NCI-H2107 treated with DMSO at 0.1 percent for 48 hours (cell line): ENCODE results near the gene SLC18B1.
A peak's percentile ranks its signal among the peaks of the same experiment; 100 is the strongest.
"Not testable (repeated sequence)": the region's sequence is repeated elsewhere in the genome, so short reads cannot be mapped to it uniquely, and the experiment has no call there.

ENCODE experiments used
- DNase-seq: peaks from one replicate; lab custom pipeline; 2025; ENCODE audit not compliant: unreplicated experiment; lab: John Stamatoyannopoulos, UW

The SLC18B1 gene

DNA sequence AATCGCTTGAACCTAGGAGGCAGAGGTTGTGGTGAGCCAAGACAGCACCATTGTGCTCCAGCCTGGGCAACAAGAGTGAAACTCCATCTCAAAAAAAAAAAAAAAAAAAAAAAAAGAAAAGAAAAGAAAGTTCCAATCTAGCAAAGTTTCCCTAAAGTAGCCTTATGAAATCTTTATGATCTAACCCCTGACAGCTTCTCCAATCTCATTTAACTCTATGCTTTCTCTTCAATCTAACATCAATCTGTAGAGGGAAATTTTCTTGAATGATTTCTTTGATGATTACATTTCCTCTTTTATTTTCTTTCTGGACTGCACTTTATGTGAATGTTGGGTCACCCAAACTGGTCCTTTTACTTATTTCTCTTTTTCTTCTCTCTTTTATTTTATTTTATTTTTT lies 2.2 kb upstream of the SLC18B1 start:
- DNase-seq, result no peak

GRCh38 chr6:132798869-132799538 lies 567 bp upstream of the SLC18B1 start:
- DNase-seq, result peak; percentile 83

- no peak for DNase-seq
Measured at GRCh38 chr6:132795461-132795860, 3.0 kb downstream of the SLC18B1 start.

DNA sequence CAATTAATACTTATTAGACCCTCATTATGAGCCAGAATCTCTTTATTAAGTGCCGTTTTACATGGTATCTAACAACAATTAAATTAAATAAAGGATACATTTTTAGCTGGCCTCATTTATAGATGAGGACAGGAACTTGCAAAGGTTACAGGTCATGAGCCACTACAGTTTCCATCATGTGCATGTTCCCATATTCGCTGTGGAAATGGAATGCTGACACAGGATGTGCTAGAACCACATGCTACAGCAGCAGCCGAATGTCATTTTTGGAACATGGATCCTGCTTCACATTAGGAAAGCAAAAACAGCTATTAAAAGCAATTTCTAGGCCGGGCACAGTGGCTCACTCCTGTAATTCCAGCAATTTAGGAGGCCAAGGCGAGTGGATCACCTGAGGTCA lies 5.9 kb downstream of the SLC18B1 start:
- DNase-seq, result no peak

DNA sequence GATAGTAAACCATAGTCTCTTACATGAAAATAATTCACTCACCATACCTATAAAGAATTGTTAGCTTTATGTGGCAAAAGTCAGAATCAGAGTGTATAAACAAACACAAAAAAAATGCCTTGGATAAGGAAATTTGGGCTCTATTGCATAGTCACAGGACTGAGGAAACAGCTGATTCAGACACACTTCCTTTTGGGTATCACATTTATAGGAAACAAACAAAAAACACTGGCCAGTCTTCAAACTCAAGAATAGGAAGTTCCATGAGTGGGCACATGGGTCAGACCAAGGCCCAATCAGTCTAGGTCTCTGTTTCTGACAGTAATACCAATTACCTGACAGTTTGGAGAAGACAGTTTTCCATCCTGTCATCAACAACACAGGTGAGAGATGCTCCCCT lies 8.0 kb downstream of the SLC18B1 start:
- DNase-seq, result no peak

DNA sequence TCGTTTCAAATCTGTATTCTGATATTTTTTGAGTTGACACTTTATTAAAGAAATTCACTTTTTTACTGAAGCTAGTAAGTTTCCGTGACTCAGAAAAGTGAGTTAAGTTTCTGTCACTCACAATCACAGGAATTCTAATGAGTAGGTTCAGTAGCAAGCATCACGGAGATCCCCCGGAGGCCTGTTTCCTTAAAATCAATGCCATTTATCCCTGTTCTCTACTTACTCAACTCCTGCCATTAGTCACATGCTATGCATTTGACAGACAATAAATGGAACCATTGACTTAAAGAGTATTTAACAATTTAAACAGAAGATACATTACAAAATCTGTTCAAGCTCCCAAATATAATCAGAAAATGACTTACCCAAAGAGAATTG lies 9.1 kb downstream of the SLC18B1 start:
- no peak for DNase-seq

DNA sequence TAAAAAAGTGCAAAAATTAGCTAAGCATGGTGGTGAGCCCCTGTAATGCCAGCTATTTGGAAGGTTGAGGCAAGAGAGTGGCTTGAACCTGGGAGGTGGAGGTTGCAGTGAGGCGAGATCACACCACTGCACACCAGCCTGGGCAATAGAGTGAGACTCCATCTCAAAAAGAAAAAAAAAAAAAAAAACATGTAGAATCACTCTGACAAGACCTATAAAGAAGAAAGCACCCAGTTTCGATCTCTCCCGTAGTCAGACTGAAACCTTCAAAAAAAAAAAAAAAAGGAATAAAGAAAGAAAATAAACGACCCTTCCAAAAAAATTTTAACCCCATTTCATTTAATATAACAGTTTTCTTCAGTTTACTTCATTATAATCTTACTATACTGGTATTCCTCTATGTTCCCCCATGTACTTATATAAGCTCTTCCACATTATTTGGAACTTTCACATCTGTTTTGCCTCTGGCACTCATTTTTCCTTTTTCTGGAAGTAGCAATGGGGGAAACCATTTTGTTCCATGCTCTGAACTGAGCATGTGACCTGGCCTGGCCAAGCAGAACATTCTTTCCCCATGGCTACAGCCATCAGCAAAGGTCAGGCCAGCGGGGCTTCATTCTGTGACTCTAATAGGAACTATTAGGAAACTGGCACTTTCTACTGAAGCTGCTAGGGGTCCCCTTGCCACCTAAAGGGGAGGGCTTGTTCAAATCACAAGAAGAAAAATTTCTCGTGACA lies 9.6 kb downstream of the SLC18B1 start:
- DNase-seq, result no peak

DNA sequence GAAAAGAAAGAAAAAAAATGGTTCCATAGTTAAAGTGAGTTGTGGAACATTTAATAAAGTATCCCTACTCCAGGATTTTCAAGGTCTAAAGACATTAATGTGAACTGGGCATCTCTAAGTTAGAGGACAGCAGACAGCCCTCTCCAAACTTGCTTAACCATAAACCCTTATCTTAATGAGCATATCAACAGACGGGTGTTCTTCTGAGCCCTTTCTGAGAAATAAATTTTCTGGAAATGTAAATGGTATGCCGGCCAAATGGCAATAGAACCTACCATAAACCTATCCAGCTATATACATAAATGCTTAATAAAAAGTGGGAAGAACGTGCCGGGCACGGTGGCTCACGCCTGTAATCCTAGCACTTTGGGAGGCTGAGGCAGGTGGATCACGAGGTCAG lies 12.5 kb downstream of the SLC18B1 start:
- no peak for DNase-seq

- DNase-seq, result no peak
Measured at GRCh38 chr6:132780770-132781371, 17.6 kb downstream of the SLC18B1 start.

- not testable (repeated sequence) for DNase-seq
Measured at GRCh38 chr6:132777881-132778280, 20.6 kb downstream of the SLC18B1 start.

- no peak for DNase-seq
Measured at GRCh38 chr6:132768051-132768517, 30.4 kb downstream of the SLC18B1 start.

DNA sequence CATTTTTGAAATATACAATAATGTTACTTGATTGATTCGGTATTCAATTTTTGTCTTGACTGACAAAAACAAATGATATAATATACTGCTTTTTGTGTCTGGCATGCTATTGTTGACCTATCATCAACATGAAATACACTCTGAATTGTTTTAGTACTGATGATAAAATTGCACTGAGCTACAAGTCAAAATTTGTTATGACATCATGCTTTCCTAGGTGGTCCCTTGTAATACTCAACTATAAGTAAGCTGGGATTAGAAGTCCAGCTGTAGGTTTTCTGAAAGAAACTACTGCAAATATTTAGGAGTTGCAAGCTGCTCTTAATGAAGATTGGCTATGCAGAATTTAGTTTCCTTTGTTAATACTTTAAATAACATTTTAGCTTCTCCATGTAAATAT lies 32.9 kb downstream of the SLC18B1 start:
- no peak for DNase-seq

DNA sequence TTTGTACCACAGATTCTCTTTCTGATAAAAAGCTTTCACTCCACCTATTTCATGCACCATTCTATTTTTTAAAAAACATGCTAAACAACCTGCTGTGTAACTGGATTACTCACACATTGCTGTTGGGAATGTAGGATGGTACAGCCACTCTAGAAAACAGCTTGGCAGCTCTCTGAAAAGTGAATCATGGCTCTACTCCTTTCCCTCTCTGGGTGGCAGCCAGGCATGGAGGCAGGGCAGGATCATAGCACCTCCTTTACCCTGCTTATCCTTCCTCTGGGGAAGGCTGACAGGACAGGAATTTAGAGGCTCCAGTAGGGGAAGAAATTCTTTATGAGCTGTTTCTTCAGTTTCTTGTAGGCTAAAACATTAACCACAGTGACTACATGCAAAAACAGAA lies 34.1 kb downstream of the SLC18B1 start:
- DNase-seq, result no peak

DNA sequence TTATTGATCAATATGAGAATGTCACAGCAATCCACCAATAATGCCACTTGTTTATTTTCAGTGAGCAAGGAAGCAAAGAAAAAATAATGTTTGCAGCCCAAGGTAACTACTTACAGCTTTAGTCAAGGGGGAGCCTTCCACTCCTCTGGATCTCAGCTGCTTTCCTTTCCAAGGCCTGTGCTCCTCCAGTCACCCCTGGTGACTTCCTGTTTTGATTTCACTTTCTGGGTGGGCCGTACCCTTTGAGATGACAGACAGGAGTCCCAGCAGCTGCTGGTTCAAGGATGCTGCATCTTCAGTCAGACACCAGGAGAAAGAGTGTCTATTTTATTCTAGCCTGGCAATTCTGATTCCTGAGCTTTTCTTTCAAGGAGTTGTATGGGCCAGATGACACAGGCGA lies 35.2 kb downstream of the SLC18B1 start:
- DNase-seq, result no peak

GRCh38 chr6:132760256-132760655 lies 38.2 kb downstream of the SLC18B1 start:
- no peak for DNase-seq

DNA sequence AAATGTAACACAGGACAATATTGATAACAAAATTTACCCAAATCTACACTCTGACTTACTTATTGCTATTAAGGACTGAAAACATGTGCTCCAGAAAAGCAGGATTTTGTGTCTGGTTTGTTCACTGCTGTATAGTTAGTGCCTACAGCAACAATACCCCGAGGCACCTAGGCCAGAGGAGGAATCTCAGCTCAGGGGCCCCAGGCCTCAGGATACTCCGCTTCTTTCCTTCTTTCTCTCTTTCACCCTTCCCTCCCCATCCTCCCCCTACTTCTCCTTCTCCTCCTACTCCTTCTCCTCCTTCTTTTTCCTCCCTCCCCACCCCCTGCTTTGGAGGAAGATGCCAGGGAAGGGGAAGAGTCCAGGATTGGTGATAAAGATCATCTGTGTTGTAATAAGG lies 39.7 kb downstream of the SLC18B1 start:
- no peak for DNase-seq

DNA sequence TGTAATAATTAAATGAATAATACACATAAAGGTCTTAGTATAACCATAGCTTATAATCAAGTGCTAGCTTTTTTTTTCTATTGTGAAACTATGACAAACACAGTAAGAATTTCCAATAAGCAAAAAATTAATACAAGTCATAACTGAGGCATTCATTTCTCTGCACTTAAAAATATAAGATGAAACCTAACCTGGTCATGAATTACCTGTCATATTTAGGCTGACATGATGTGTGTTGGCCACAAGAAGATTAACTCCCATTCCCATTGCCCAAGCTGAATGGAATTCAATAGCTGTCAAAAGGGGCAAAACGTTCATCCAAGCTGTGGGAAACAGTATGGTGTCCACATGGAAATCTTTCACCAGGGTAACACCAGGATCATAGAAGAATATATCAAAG lies 46.2 kb downstream of the SLC18B1 start:
- DNase-seq, result no peak

DNA sequence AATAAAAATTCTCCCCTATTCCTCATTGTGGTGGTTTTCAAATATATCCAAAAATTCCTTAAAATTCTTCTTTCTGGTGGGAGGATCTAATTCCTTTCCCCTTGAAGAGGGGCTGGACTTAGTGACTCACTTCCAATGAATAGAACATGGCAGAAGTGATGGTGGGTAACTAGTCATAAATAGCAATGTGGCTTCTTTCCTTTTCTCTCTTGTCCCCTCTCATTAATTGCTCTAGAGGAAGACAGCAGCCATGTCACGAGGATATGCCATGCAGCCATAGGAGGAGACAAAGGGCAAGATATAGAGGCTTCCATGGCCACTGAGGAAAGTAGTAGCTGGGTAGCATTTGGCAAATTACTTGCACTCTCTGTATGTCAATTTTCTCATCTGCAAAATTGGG lies 46.6 kb downstream of the SLC18B1 start:
- no peak for DNase-seq

GRCh38 chr6:132751306-132751705 lies 47.1 kb downstream of the SLC18B1 start:
- DNase-seq, result no peak

GRCh38 chr6:132750455-132751248 lies 47.8 kb downstream of the SLC18B1 start:
- no peak for DNase-seq

GRCh38 chr6:132749111-132749510 lies 49.3 kb downstream of the SLC18B1 start:
- DNase-seq, result no peak

DNA sequence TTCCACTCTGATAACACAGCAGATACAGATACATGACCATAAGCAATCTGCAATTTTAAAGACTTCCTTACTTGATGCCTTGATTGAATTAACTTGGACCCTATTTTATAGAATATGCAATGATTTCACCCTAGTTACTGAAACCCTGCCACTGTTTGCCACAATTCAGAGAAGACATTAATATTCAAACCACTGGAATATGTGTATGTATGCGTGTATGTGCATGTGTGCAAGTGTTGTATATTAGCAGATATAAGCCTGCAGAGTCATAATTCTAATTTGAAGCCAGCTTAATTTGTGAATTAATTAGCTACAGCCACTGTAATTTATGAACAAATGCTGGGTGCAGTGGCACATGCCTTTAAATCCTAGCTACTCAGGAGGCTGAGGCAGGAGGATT lies 50.0 kb downstream of the SLC18B1 start:
- no peak for DNase-seq
